Measurements from ENCODE around the gene NAB1.

NAB1 gene

GRCh38 chr2:190679391-190679790 is 30.5 kb downstream of the NAB1 start:
- H3K4me3 ChIP-seq (ENCODE audit: low read depth, low read length): no peak overlapping the region
- TF ChIP-seq CTCF (IDR thresholded peaks at IDR 0.05; ENCODE audit: low read depth, low read length): no peak

GRCh38 chr2:190679813-190680591 is 31.1 kb downstream of the NAB1 start:
- H3K4me3 ChIP-seq (ENCODE audit: low read depth, low read length): no peak overlapping the region
- no peak for TF ChIP-seq CTCF (IDR thresholded peaks at IDR 0.05; ENCODE audit: low read depth, low read length)

- TF ChIP-seq CTCF (IDR thresholded peaks at IDR 0.05; ENCODE audit: low read depth, low read length): no peak
Measured at GRCh38 chr2:190682168-190682567, 33.3 kb downstream of the NAB1 start.

GRCh38 chr2:190683802-190684201 is 34.9 kb downstream of the NAB1 start:
- no peak for TF ChIP-seq CTCF (IDR thresholded peaks at IDR 0.05; ENCODE audit: low read depth, low read length)
- H3K4me3 ChIP-seq (ENCODE audit: low read depth, low read length): no peak overlapping the region

More at GRCh38 chr2:190682168-190682567, 33.3 kb downstream of the NAB1 start:
- H3K4me3 ChIP-seq (ENCODE audit: low read depth, low read length): no peak overlapping the region

GRCh38 chr2:190684931-190685330 is 36.0 kb downstream of the NAB1 start:
- TF ChIP-seq CTCF (IDR thresholded peaks at IDR 0.05; ENCODE audit: low read depth, low read length): no peak
- no peak overlapping the region for H3K4me3 ChIP-seq (ENCODE audit: low read depth, low read length)

- TF ChIP-seq CTCF (IDR thresholded peaks at IDR 0.05; ENCODE audit: low read depth, low read length): no peak
- H3K4me3 ChIP-seq (ENCODE audit: low read depth, low read length): no peak overlapping the region
Measured at GRCh38 chr2:190685333-190685732, 36.5 kb downstream of the NAB1 start.

- no peak for TF ChIP-seq CTCF (IDR thresholded peaks at IDR 0.05; ENCODE audit: low read depth, low read length)
- no peak overlapping the region for H3K4me3 ChIP-seq (ENCODE audit: low read depth, low read length)
Measured at GRCh38 chr2:190693533-190694232, 44.8 kb downstream of the NAB1 start.
